ENCODE data around the gene ACTMAP. TPM values are rescaled to one million over a fixed set of nuclear protein-coding genes. Genes with fewer than 3 reads are reported as not detected.

Gene ACTMAP
- total RNA-seq, 4 donors from 2014 or later, result 1.3 to 8.3 (median 4.5) TPM

DNA sequence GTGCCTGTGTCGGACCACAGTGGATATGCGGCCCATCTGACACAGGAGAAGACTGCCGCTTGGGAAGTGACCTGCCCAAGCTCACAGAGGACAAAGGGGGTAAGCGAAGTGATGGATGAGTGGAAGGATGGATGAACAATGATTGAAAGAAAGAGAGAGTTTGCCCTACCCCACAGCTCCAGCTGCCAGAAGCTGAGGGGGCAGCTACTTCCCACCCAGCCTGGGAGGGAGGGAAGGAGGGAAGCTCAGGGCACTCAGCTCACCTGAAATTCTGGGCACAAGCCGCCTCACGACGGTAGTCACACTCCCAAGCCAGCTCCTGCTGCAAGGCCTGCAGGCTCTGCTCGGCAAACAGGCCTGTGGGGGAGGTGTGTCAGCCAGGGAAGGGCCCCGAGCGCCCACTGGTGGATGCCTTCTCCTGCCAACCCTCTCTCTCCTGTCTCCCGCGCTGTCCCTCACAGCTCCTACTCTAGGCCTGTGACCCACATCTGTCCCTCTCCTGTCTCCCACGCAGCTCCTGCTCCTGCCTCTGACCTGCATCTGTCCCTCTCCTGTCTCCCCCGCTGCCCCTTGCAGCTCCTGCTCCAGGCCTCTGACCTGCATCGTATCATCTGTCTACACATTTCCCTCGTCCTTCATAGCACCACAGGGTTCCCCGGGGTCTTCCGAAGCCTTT lies 47.8 kb downstream of the ACTMAP start:
- TF ChIP-seq, protein P1, sequence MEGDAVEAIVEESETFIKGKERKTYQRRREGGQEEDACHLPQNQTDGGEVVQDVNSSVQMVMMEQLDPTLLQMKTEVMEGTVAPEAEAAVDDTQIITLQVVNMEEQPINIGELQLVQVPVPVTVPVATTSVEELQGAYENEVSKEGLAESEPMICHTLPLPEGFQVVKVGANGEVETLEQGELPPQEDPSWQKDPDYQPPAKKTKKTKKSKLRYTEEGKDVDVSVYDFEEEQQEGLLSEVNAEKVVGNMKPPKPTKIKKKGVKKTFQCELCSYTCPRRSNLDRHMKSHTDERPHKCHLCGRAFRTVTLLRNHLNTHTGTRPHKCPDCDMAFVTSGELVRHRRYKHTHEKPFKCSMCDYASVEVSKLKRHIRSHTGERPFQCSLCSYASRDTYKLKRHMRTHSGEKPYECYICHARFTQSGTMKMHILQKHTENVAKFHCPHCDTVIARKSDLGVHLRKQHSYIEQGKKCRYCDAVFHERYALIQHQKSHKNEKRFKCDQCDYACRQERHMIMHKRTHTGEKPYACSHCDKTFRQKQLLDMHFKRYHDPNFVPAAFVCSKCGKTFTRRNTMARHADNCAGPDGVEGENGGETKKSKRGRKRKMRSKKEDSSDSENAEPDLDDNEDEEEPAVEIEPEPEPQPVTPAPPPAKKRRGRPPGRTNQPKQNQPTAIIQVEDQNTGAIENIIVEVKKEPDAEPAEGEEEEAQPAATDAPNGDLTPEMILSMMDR (IDR thresholded peaks at IDR 0.05; ENCODE audit: low read depth), result no peak

DNA sequence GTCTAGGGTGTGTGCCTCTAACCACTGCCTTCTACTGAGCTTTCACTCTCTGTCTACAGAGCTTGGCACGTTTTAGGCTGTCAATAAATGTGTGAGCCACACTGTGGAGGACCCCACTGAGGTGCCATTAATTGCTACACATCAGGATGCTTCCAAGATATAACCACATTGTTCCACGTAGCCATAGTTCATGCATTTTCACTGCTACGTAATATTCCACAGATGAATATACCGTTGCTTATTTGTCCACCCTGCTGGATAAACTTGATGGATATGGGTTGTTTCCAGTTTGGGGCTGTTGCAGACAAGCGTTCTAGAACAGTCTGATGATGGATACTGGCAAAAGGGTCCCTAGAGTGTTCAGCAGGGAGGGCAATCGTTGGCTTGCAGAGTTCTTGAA lies 48.5 kb downstream of the ACTMAP start:
- TF ChIP-seq, protein P1 (IDR thresholded peaks at IDR 0.05; ENCODE audit: low read depth), result no peak

DNA sequence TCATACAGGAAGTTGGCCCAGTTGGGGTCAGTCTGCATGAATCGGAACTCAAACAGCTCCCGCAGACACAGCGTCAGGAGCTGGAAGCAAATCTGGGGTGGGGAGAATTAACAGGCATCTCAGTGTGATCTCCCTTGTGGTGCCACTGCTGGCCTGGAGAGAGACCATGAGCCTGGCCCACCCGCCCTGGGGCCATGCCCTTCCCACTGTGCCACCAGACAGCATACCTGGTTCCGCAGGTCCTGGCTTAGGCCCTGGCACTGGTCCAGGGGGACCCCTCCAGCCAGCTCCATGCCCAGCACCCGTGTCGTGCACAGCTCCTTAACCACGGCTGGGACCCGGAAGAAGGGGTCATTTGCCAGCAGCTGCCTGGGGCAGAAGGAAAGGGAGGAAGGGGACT lies 50.2 kb downstream of the ACTMAP start:
- TF ChIP-seq, protein P1 (IDR thresholded peaks at IDR 0.05; ENCODE audit: low read depth), result no peak

DNA sequence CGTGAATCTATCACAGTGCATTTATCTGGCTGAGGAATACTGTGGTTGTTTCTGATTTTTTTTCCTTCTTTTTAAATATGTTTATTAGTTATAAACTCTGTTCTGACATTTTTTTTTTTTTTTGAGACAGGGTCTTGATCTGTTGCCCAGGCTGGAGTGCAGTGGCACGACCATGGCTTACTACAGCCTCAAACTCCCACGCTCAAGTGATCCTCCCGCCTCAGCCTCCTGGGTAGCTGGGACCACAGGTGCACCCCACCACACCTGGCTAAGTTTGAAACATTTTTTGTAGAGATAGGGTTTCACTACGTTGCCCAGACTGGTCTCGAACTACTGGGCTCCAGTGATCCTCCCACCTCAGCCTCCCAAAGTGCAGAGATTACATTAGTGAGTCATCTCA lies 53.3 kb downstream of the ACTMAP start:
- TF ChIP-seq, protein P1 (IDR thresholded peaks at IDR 0.05; ENCODE audit: low read depth), result no peak

DNA sequence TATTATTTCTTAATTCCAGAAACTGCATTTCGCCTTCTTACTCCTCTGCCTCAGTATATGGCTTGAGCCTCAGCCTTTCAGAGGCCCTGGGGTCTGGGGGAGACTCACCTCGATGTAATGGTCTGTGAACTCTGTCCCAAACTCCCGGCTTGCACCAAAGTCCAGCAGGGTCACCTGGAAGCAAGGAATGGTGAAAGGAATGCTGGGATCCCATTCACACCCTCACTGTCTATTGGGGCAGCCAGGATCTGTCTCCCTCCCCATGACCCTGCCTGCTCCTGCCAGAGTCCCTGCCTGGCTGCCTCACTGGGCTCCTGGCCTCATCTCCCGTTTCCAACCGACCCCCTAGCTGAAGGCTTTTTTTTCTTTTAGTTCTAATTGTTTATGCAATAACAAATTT lies 54.4 kb downstream of the ACTMAP start:
- TF ChIP-seq, protein P1 (IDR thresholded peaks at IDR 0.05; ENCODE audit: low read depth), result no peak

DNA sequence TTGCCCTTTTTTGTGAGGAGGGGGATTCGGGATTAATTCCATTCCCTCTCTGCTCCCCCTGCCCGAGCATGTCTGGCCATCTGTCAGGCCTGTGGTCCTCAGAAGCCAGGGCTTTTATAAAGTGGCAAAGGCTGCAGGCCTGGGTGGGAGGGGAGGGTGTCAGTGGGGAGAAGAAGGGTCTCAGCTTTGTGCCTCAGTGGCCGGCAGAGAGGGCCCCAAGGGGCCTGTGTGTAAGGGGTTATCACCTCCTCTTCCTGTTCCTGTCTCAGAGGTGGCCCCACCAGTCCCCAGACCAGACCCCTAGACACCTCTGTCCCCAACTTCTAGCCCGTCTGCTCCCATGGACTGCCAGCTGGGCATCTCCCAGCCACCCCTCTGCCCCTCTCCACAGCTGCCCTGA lies 56.4 kb downstream of the ACTMAP start:
- TF ChIP-seq, protein P1 (IDR thresholded peaks at IDR 0.05; ENCODE audit: low read depth), result no peak

DNA sequence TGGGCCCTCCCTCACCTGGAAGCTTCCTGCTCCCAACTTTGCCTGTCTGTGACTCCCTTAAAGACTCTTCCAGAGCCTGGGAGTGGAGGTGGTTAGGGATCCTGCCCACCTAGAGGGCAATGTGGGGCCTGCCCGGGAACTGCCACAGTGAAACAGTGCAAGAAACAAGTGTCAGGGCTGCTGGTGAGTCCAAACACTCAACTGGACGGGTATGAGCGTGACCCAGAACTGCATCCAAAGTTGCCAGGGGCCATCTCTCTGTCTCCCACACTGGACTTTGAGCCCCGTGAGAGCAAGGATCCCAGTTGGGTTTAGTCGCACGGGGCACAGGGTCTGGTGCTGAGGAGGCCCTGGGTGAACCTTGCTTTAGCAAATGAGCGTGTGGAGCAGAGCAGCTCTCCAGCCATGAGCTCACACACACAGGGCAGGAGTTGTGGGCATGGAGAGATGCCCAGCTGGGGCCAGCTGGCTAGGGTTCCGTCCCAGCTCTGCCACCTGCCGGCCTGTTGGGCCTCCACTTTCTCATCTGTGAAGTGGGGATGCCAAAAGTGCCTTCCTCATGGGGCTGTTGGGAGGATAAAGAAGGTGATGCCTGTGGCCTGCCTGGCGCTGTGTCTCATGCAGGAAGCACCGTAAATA lies 57.0 kb downstream of the ACTMAP start:
- TF ChIP-seq, protein P1 (IDR thresholded peaks at IDR 0.05; ENCODE audit: low read depth), result no peak
